Thyroid gland (tissue), 4 donors: ENCODE measurements around the gene ABCC1.

Source experiments
- POLR2A ChIP-seq, 2 donors: fragments of 450-650 bp; IDR thresholded peaks; one replicate each; pipeline ENCODE4 v1.6.1; 2017; ENCODE audit warnings: antibody characterized with exemption in 2 of 2, mild to moderate bottlenecking in 2 of 2, moderate library complexity in 1 of 2
- TF ChIP-seq, protein P1 (sequence below), 6 experiments: fragments of 200-600 bp in 3 of 6; fragments of 450-650 bp in 3 of 6; sonication (generic) in 3 of 6; IDR thresholded peaks; one replicate each; pipeline ENCODE4 v1.5.1; 2016 to 2019; ENCODE audit warnings: antibody characterized with exemption in 6 of 6, mild to moderate bottlenecking in 2 of 6, inconsistent platforms in 1 of 6, moderate library complexity in 1 of 6

GRCh38 chr16:16015849-16016248 is 66.4 kb downstream of the ABCC1 start:
- TF ChIP-seq, protein P1, sequence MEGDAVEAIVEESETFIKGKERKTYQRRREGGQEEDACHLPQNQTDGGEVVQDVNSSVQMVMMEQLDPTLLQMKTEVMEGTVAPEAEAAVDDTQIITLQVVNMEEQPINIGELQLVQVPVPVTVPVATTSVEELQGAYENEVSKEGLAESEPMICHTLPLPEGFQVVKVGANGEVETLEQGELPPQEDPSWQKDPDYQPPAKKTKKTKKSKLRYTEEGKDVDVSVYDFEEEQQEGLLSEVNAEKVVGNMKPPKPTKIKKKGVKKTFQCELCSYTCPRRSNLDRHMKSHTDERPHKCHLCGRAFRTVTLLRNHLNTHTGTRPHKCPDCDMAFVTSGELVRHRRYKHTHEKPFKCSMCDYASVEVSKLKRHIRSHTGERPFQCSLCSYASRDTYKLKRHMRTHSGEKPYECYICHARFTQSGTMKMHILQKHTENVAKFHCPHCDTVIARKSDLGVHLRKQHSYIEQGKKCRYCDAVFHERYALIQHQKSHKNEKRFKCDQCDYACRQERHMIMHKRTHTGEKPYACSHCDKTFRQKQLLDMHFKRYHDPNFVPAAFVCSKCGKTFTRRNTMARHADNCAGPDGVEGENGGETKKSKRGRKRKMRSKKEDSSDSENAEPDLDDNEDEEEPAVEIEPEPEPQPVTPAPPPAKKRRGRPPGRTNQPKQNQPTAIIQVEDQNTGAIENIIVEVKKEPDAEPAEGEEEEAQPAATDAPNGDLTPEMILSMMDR (IDR thresholded peaks at IDR 0.05): no peak
- TF ChIP-seq POLR2A (IDR thresholded peaks at IDR 0.05): no peak
